Esophagus squamous epithelium (tissue), 5 donors: Measurements from ENCODE around the gene MAP2K6. TPM values are rescaled to one million over a fixed set of nuclear protein-coding genes. Genes with fewer than 3 reads are reported as not detected.

Experiments used
- DNase-seq: peaks from one replicate; lab custom pipeline; 2025; lab: John Stamatoyannopoulos, UW
- H3K27ac ChIP-seq, 4 donors: fragments of 200-600 bp; sonication (generic); one replicate each; pipeline ENCODE4 v1.5.1; 2016 to 2019; ENCODE audit warnings: mild to moderate bottlenecking in 1 of 4
- H3K27me3 ChIP-seq, 4 donors: fragments of 200-600 bp; sonication (generic); 1 replicate in 3 of 4; 2 replicates in 1 of 4; pipeline versions ENCODE4 v1.5.1 to v1.6.0; 2017 to 2021; ENCODE audit warnings: antibody characterized with exemption in 1 of 4
- H3K36me3 ChIP-seq, 3 donors: fragments of 200-600 bp; sonication (generic); one replicate each; pipeline ENCODE4 v1.5.1; 2016 to 2019
- H3K4me1 ChIP-seq, 3 donors: fragments of 200-600 bp; sonication (generic); one replicate each; pipeline ENCODE4 v1.5.1; 2017 to 2019
- H3K4me3 ChIP-seq, 4 donors: fragments of 200-600 bp; sonication (generic); 1 replicate in 3 of 4; 2 replicates in 1 of 4; pipeline ENCODE4 v1.5.1; 2016 to 2019; ENCODE audit warnings: mild to moderate bottlenecking in 2 of 4, moderate library complexity in 1 of 4
- H3K9me3 ChIP-seq, 3 donors: fragments of 200-600 bp; sonication (generic); one replicate each; pipeline ENCODE4 v1.5.1; 2016 to 2019
- CTCF ChIP-seq, 6 experiments: fragments of 450-650 bp in 4 of 6; fragments of 200-600 bp in 2 of 6; sonication (generic) in 2 of 6; IDR thresholded peaks; one replicate each; pipeline ENCODE4 v1.5.1; 2016 to 2019; ENCODE audit warnings: antibody characterized with exemption in 6 of 6, mild to moderate bottlenecking in 4 of 6, moderate library complexity in 4 of 6
- POLR2A ChIP-seq, 4 donors: fragments of 450-650 bp; IDR thresholded peaks; one replicate each; pipeline ENCODE4 v1.6.1; 2017; ENCODE audit warnings: antibody characterized with exemption in 4 of 4, mild to moderate bottlenecking in 4 of 4, moderate library complexity in 3 of 4
- WGBS, 2 donors: methylation state at CpG; one replicate each; pipeline ENCODE4 v1.1.5; 2018; 5-methylcytosine and 5-hydroxymethylcytosine counted together
- intact Hi-C: fragments of 100-400 bp; cut with DNase I; formaldehyde crosslinking; loops from one replicate; pipeline ENCODE4 v1.15.0; 2022
- total RNA-seq, 4 donors: library from RNA; depleted of rRNA; stranded (reverse); fragments of >200 nt; gene quantifications; one replicate each; pipeline ENCODE4 v1.1.0, GENCODE V29; 2016
- donor health status: DM: yes; HTN: yes; CAD: no.

MAP2K6 gene
- total RNA-seq, 4 donors from 2014 or later: 1.5 to 15.0 (median 2.5) TPM

- peaks cover 0 to 39% (median 6%) of the 10 kb centered on the region in 3 donors for H3K4me1 ChIP-seq
- peak overlapping the region in 3 of 4 donors; percentile 43 to 74 (median 73) for H3K27ac ChIP-seq
Observed at GRCh38 chr17:69424287-69425041, 10.0 kb downstream of the MAP2K6 start.

GRCh38 chr17:69425978-69426377, 11.5 kb downstream of the MAP2K6 start:
- intact Hi-C loops: no loop called here
- no peak for TF ChIP-seq CTCF (IDR thresholded peaks at IDR 0.05)
- TF ChIP-seq POLR2A (IDR thresholded peaks at IDR 0.05): no peak
- no peak overlapping the region for H3K4me3 ChIP-seq
- no peaks in the 10 kb centered on the region for H3K9me3 ChIP-seq
- peaks cover 3 to 54% (median 9%) of the 10 kb centered on the region in 3 donors for H3K4me1 ChIP-seq
- DNase-seq: no peak
- H3K27me3 ChIP-seq: no peaks in the 10 kb centered on the region
- H3K27ac ChIP-seq: peak overlapping the region in 1 of 4 donors; percentile 74
- no peaks in the 10 kb centered on the region for H3K36me3 ChIP-seq
- 78 to 83% methylated on average over 3 of the region's 3 CpGs for WGBS, 2 donors

More at GRCh38 chr17:69424287-69425041, 10.0 kb downstream of the MAP2K6 start:
- Histone ChIP-seq H3K27me3 (no peaks in the 10 kb centered on the region), H3K9me3 (no peaks in the 10 kb centered on the region), H3K4me3 (no peak overlapping the region), H3K36me3 (no peaks in the 10 kb centered on the region)
- DNase-seq: no peak
- no peak for TF ChIP-seq POLR2A (IDR thresholded peaks at IDR 0.05)
- no peak for TF ChIP-seq CTCF (IDR thresholded peaks at IDR 0.05)
- intact Hi-C loops: no loop called here
- 82 to 88% methylated on average over 8 of the region's 8 CpGs for WGBS, 2 donors

GRCh38 chr17:69427486-69428197, 13.1 kb downstream of the MAP2K6 start:
- TF ChIP-seq CTCF (IDR thresholded peaks at IDR 0.05): no peak
- 89 to 90% methylated on average over 2 of the region's 2 CpGs for WGBS, 2 donors
- Histone ChIP-seq H3K27ac (peak overlapping the region in 2 of 4 donors; percentile 3 to 56), H3K27me3 (no peaks in the 10 kb centered on the region), H3K36me3 (no peaks in the 10 kb centered on the region), H3K9me3 (no peaks in the 10 kb centered on the region), H3K4me1 (peaks cover 3 to 61% (median 9%) of the 10 kb centered on the region in 3 donors), H3K4me3 (no peak overlapping the region)
- DNase-seq: no peak
- intact Hi-C loops: no loop called here

GRCh38 chr17:69428252-69428980, 13.9 kb downstream of the MAP2K6 start:
- Histone ChIP-seq H3K9me3 (no peaks in the 10 kb centered on the region), H3K4me3 (no peak overlapping the region), H3K36me3 (no peaks in the 10 kb centered on the region), H3K27ac (peak overlapping the region in 3 of 4 donors; percentile 82 to 88 (median 87)), H3K27me3 (no peaks in the 10 kb centered on the region), H3K4me1 (peaks cover 3 to 61% (median 9%) of the 10 kb centered on the region in 3 donors)
- TF ChIP-seq CTCF (IDR thresholded peaks at IDR 0.05) (no peak), POLR2A (IDR thresholded peaks at IDR 0.05) (no peak)
- DNase-seq: no peak
- intact Hi-C loops: no loop called here
- 68 to 72% methylated on average over 5 to 6 of the region's 6 CpGs for WGBS, 2 donors
